Trophoblast cell (in vitro differentiated cells and primary cell): ENCODE measurements around the gene CEACAM19.
"Not testable (repeated sequence)": the region's sequence is repeated elsewhere in the genome, so short reads cannot be mapped to it uniquely, and the experiment has no call there.

Source experiments
- DNase-seq, 2 donors: peaks; one replicate each; pipeline ENCODE4 v3.0.0-alpha.2; 2016
- H2AFZ ChIP-seq: 2 replicates; pipeline ENCODE4 v1.6.1; 2013; ENCODE audit warnings: low read length, moderate library complexity, mild to moderate bottlenecking; ENCODE audit not compliant: insufficient read depth, poor library complexity
- H2AK5ac ChIP-seq: 2 replicates; pipeline ENCODE4 v1.6.1; 2013; ENCODE audit warnings: mild to moderate bottlenecking, low read length
- H2BK120ac ChIP-seq: 2 replicates; pipeline ENCODE4 v1.6.1; 2013; ENCODE audit warnings: low read length, mild to moderate bottlenecking, moderate library complexity; ENCODE audit not compliant: insufficient read depth, poor library complexity
- H2BK12ac ChIP-seq: 2 replicates; pipeline ENCODE4 v1.6.1; 2013; ENCODE audit warnings: mild to moderate bottlenecking, low read length, moderate library complexity
- H2BK5ac ChIP-seq: 2 replicates; pipeline ENCODE4 v1.6.1; 2013; ENCODE audit warnings: low read length, low read depth, moderate library complexity, mild to moderate bottlenecking; ENCODE audit not compliant: poor library complexity
- H3K14ac ChIP-seq: 2 replicates; pipeline ENCODE4 v1.6.1; 2013; ENCODE audit warnings: mild to moderate bottlenecking, low read length
- H3K18ac ChIP-seq: 2 replicates; pipeline ENCODE4 v1.6.1; 2013; ENCODE audit warnings: mild to moderate bottlenecking, low read length
- H3K23ac ChIP-seq: 2 replicates; pipeline ENCODE4 v1.6.1; 2013; ENCODE audit warnings: low read length
- H3K27ac ChIP-seq: 2 replicates; pipeline ENCODE4 v1.5.1; 2013; ENCODE audit warnings: low read depth, mild to moderate bottlenecking, inconsistent platforms, low read length, moderate library complexity
- H3K27me3 ChIP-seq: 2 replicates; pipeline ENCODE4 v1.6.1; 2013; ENCODE audit warnings: inconsistent platforms, mild to moderate bottlenecking, low read length, moderate library complexity; ENCODE audit not compliant: insufficient read depth
- H3K36me3 ChIP-seq, 2 experiments: 1 replicate in 1 of 2; 2 replicates in 1 of 2; pipeline ENCODE4 v1.6.1; 2013; ENCODE audit warnings: low read length in 2 of 2, mild to moderate bottlenecking in 2 of 2, moderate library complexity in 1 of 2; ENCODE audit not compliant: insufficient read depth in 2 of 2, control insufficient read depth in 1 of 2
- H3K4ac ChIP-seq: 2 replicates; pipeline ENCODE4 v1.6.1; 2013; ENCODE audit warnings: low read depth, mild to moderate bottlenecking, low read length, moderate library complexity
- H3K4me1 ChIP-seq, 2 experiments: 1 replicate in 1 of 2; 2 replicates in 1 of 2; pipeline ENCODE4 v1.6.1; 2013; ENCODE audit warnings: low read length in 2 of 2, mild to moderate bottlenecking in 2 of 2, moderate library complexity in 1 of 2; ENCODE audit not compliant: insufficient read depth in 2 of 2, control insufficient read depth in 1 of 2
- H3K4me2 ChIP-seq: 2 replicates; pipeline ENCODE4 v1.6.1; 2013; ENCODE audit warnings: inconsistent platforms, mild to moderate bottlenecking, low read length, moderate library complexity
- H3K4me3 ChIP-seq: 2 replicates; pipeline ENCODE4 v1.5.1; 2013; ENCODE audit warnings: mild to moderate bottlenecking, low read depth, low read length, inconsistent platforms
- H3K79me1 ChIP-seq: one replicate; pipeline ENCODE4 v1.6.1; 2013; ENCODE audit warnings: low read length
- H3K79me2 ChIP-seq: 2 replicates; pipeline ENCODE4 v1.6.1; 2013; ENCODE audit warnings: low read length, mild to moderate bottlenecking; ENCODE audit not compliant: control insufficient read depth, insufficient read depth, poor library complexity
- H3K9ac ChIP-seq: 2 replicates; pipeline ENCODE4 v1.6.1; 2013; ENCODE audit warnings: mild to moderate bottlenecking, low read length
- H3K9me3 ChIP-seq: 2 replicates; pipeline ENCODE4 v1.6.1; 2013; ENCODE audit warnings: low read depth, mild to moderate bottlenecking, control low read depth, inconsistent platforms, low read length; ENCODE audit not compliant: insufficient read depth
- H4K12ac ChIP-seq: 2 replicates; pipeline ENCODE4 v1.6.1; 2013; ENCODE audit warnings: low read depth, mild to moderate bottlenecking, low read length, moderate library complexity
- H4K8ac ChIP-seq: 2 replicates; pipeline ENCODE4 v1.6.1; 2013; ENCODE audit warnings: low read depth, mild to moderate bottlenecking, low read length, moderate library complexity
- H4K91ac ChIP-seq: one replicate; pipeline ENCODE4 v1.6.1; 2013; ENCODE audit warnings: low read depth, mild to moderate bottlenecking, low read length, moderate library complexity
- WGBS: extraction: QIAGEN DNeasy Blood & Tissue Kit; methylation state at CpG from one replicate; pipeline ENCODE4 v1.1.7; 2013; ENCODE audit warnings: missing lambda C conversion rate; ENCODE audit not compliant: insufficient read length, insufficient coverage; ENCODE audit errors: extremely low coverage; 5-methylcytosine and 5-hydroxymethylcytosine counted together

Gene CEACAM19

GRCh38 chr19:44670027-44670426 is 1.3 kb upstream of the CEACAM19 start:
- not testable (repeated sequence) for H3K79me2 ChIP-seq, H2BK5ac ChIP-seq, H3K9ac ChIP-seq, H2AFZ ChIP-seq, H4K8ac ChIP-seq, H4K12ac ChIP-seq, H3K23ac ChIP-seq, H3K9me3 ChIP-seq, H3K27ac ChIP-seq, H3K4me2 ChIP-seq, H3K4me3 ChIP-seq, H2BK12ac ChIP-seq, H3K18ac ChIP-seq, H2AK5ac ChIP-seq, H3K14ac ChIP-seq, H2BK120ac ChIP-seq, H4K91ac ChIP-seq, H3K36me3 ChIP-seq, H3K27me3 ChIP-seq, DNase-seq, H3K4ac ChIP-seq, H3K79me1 ChIP-seq
- peaks cover 6 to 10% of the 10 kb centered on the region in 2 experiments for H3K4me1 ChIP-seq
- no CpG with 5 or more reads among the region's 2 CpGs for WGBS

- no peak overlapping the region for H2AFZ ChIP-seq
- H4K8ac ChIP-seq = no peak overlapping the region
- no CpG with 5 or more reads among the region's 1 CpG for WGBS
- H4K12ac ChIP-seq = no peak overlapping the region
- H3K27ac ChIP-seq = no peak overlapping the region
- no peaks in the 10 kb centered on the region for H3K79me2 ChIP-seq
- no peak overlapping the region for H3K4ac ChIP-seq
- no peak overlapping the region for H2BK5ac ChIP-seq
- H3K36me3 ChIP-seq = no peaks in the 10 kb centered on the region
- peaks cover 4% of the 10 kb centered on the region for H3K79me1 ChIP-seq
- no peak overlapping the region for H3K4me3 ChIP-seq
- H3K27me3 ChIP-seq = no peaks in the 10 kb centered on the region
- H3K9me3 ChIP-seq = no peaks in the 10 kb centered on the region
- peaks cover 12% of the 10 kb centered on the region in 2 experiments for H3K4me1 ChIP-seq
- H4K91ac ChIP-seq = no peak overlapping the region
- H3K9ac ChIP-seq = no peak overlapping the region
- no peak overlapping the region for H2AK5ac ChIP-seq
- DNase-seq = no peak
- no peak overlapping the region for H3K4me2 ChIP-seq
- no peak overlapping the region for H3K23ac ChIP-seq
- no peak overlapping the region for H3K14ac ChIP-seq
- no peak overlapping the region for H2BK12ac ChIP-seq
- H2BK120ac ChIP-seq = no peak overlapping the region
- H3K18ac ChIP-seq = no peak overlapping the region
These were observed 944 bp downstream of the CEACAM19 start for GRCh38 chr19:44672226-44672625.

DNA sequence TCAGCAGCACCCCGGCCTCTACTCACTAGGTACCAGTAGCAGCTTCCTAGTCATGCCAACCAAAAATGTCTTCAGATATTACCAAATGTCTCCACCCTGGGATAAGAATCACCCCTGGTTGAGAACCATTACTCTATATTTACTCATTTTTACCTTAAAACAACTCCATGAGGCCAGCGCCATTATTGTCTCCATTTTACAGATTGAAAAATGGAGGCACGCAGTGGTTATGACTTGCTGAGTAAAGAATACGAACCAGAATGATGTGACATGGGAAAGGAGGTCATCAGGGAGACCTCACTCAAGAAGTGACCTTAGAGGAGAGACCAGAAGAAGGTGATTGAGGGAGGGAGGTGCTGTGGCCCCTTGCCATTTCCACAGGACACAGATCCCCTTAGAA is 2.2 kb downstream of the CEACAM19 start:
- Histone ChIP-seq H3K9ac (no peak overlapping the region), H2BK5ac (no peak overlapping the region), H3K4ac (no peak overlapping the region), H3K4me3 (no peak overlapping the region), H3K18ac (no peak overlapping the region), H4K12ac (no peak overlapping the region), H2AK5ac (no peak overlapping the region), H3K79me1 (peaks cover 4% of the 10 kb centered on the region), H3K79me2 (no peaks in the 10 kb centered on the region), H2AFZ (no peak overlapping the region), H3K14ac (no peak overlapping the region), H2BK12ac (no peak overlapping the region), H3K36me3 (no peaks in the 10 kb centered on the region), H4K8ac (no peak overlapping the region), H3K23ac (no peak overlapping the region), H3K4me2 (no peak overlapping the region), H3K4me1 (peaks cover 16 to 18% of the 10 kb centered on the region in 2 experiments), H4K91ac (no peak overlapping the region), H2BK120ac (no peak overlapping the region), H3K27me3 (no peaks in the 10 kb centered on the region), H3K9me3 (no peaks in the 10 kb centered on the region), H3K27ac (no peak overlapping the region)
- no CpG with 5 or more reads among the region's 4 CpGs for WGBS
- DNase-seq = no peak

- no peaks in the 10 kb centered on the region for H3K36me3 ChIP-seq
- no peaks in the 10 kb centered on the region for H3K9me3 ChIP-seq
- DNase-seq = no peak
- no peak overlapping the region for H3K9ac ChIP-seq
- H2BK120ac ChIP-seq = no peak overlapping the region
- H3K27me3 ChIP-seq = no peaks in the 10 kb centered on the region
- no peak overlapping the region for H3K14ac ChIP-seq
- H3K79me1 ChIP-seq = peaks cover 4% of the 10 kb centered on the region
- no peak overlapping the region for H3K18ac ChIP-seq
- no peak overlapping the region for H4K12ac ChIP-seq
- no peak overlapping the region for H2AK5ac ChIP-seq
- no peak overlapping the region for H3K27ac ChIP-seq
- no peak overlapping the region for H3K4me2 ChIP-seq
- WGBS = no CpG with 5 or more reads among the region's 6 CpGs
- H3K4me3 ChIP-seq = no peak overlapping the region
- H4K8ac ChIP-seq = no peak overlapping the region
- no peak overlapping the region for H3K4ac ChIP-seq
- H2AFZ ChIP-seq = no peak overlapping the region
- H2BK5ac ChIP-seq = no peak overlapping the region
- H3K79me2 ChIP-seq = no peaks in the 10 kb centered on the region
- no peak overlapping the region for H2BK12ac ChIP-seq
- peaks cover 16 to 18% of the 10 kb centered on the region in 2 experiments for H3K4me1 ChIP-seq
- no peak overlapping the region for H4K91ac ChIP-seq
- no peak overlapping the region for H3K23ac ChIP-seq
These were observed 4.2 kb downstream of the CEACAM19 start for GRCh38 chr19:44675521-44675920.
